ENCODE results near the gene CERS6.

- TF ChIP-seq POLR2A (IDR thresholded peaks at IDR 0.05) = no peak
- no peak for TF ChIP-seq CTCF (IDR thresholded peaks at IDR 0.05)
Measured at GRCh38 chr2:168655207-168655606, 199.1 kb downstream of the CERS6 start.
